Progenitor cell of endocrine pancreas (in vitro differentiated cells): Measurements from ENCODE around the gene FDXR. TPM values are rescaled to one million over a fixed set of nuclear protein-coding genes. Genes with fewer than 3 reads are reported as not detected.

ENCODE experiments used
- DNase-seq: peaks from one replicate; pipeline ENCODE4 v3.0.0; 2021; ENCODE audit warnings: low spot score; ENCODE audit not compliant: unreplicated experiment
- H3K27ac Mint-ChIP-seq: 2 replicates; pipeline ENCODE4 v1.8.0; 2021; ENCODE audit warnings: mild to moderate bottlenecking, moderate library complexity, mixed read lengths
- H3K27me3 Mint-ChIP-seq: 2 replicates; pipeline ENCODE4 v1.8.0; 2021; ENCODE audit warnings: mixed read lengths
- H3K36me3 Mint-ChIP-seq: 2 replicates; pipeline ENCODE4 v1.8.0; 2022; ENCODE audit warnings: mixed read lengths; ENCODE audit not compliant: insufficient read depth
- H3K4me1 Mint-ChIP-seq: 2 replicates; pipeline ENCODE4 v1.8.0; 2021; ENCODE audit warnings: low read depth, mixed read lengths
- H3K4me3 Mint-ChIP-seq: 2 replicates; pipeline ENCODE4 v1.8.0; 2021; ENCODE audit warnings: low read depth, mild to moderate bottlenecking, moderate library complexity, mixed read lengths
- H3K9me3 Mint-ChIP-seq: 2 replicates; pipeline ENCODE4 v1.8.0; 2021; ENCODE audit warnings: low read depth, mixed read lengths
- total RNA-seq: library from RNA; stranded (reverse); gene quantifications from 2 replicates; pipeline ENCODE4 v1.2.1, GENCODE V29; 2021
- TF ChIP-seq, protein P1 (sequence below): fragments of 200-600 bp; sonication (generic); IDR thresholded peaks from one replicate; pipeline ENCODE4 v1.5.0; 2021; ENCODE audit warnings: antibody characterized with exemption, mild to moderate bottlenecking; ENCODE audit not compliant: unreplicated experiment

The FDXR gene
- total RNA-seq, 1 donor from 2014 or later: 18.2 TPM

DNA sequence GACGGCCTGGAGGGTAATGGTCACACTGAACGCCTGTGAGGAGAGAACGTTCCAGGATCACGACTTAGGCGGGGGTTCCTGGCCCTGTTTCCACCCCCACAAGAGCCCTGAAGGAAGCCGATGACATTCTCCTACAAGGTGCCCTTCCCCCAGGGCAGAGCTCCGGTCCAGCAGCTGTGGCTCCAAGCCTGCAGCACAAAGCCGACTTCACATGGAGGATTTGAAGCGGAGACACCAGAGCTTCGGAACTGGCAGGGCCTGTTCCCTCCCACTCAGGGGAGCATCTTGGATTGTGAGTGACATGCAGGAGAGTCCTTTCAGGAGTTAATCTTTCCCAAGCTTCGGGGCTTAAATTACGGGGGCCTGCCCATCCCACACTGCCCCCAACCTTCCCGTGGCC is 15.7 kb upstream of the FDXR start:
- Mint-ChIP-seq H3K4me3 (no peak overlapping the region), H3K27ac (no peak overlapping the region), H3K36me3 (no peaks in the 10 kb centered on the region), H3K9me3 (no peaks in the 10 kb centered on the region), H3K27me3 (peaks cover 37% of the 10 kb centered on the region), H3K4me1 (no peaks in the 10 kb centered on the region)
- TF ChIP-seq, protein P1, sequence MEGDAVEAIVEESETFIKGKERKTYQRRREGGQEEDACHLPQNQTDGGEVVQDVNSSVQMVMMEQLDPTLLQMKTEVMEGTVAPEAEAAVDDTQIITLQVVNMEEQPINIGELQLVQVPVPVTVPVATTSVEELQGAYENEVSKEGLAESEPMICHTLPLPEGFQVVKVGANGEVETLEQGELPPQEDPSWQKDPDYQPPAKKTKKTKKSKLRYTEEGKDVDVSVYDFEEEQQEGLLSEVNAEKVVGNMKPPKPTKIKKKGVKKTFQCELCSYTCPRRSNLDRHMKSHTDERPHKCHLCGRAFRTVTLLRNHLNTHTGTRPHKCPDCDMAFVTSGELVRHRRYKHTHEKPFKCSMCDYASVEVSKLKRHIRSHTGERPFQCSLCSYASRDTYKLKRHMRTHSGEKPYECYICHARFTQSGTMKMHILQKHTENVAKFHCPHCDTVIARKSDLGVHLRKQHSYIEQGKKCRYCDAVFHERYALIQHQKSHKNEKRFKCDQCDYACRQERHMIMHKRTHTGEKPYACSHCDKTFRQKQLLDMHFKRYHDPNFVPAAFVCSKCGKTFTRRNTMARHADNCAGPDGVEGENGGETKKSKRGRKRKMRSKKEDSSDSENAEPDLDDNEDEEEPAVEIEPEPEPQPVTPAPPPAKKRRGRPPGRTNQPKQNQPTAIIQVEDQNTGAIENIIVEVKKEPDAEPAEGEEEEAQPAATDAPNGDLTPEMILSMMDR: no peak
- no peak for DNase-seq

DNA sequence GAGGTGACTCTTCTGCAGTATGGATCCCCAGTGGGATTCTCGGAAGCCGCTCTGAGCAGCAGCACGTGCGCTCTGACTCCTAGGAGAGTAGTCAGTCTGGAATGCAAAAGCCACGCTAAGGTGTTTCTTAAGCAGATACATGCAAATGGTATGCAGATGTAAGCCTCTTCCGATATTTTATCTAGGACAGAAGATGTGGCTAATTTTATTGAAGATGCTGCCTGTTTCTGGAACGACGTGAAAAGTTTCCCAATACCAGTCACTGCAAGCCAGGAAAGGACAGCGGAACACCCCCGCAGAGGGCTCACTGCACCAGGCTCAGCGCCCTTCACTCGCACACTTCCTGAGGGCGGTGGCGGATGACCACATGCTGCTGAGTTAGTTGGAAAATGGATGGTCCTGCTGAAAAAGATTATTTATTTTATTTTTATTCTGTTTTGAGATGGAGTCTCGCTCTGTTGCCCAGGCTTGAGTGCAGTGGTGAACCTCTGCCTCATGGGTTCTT is 10.5 kb upstream of the FDXR start:
- no peak overlapping the region for H3K27ac Mint-ChIP-seq
- H3K4me1 Mint-ChIP-seq: no peaks in the 10 kb centered on the region
- H3K27me3 Mint-ChIP-seq: peaks cover 18% of the 10 kb centered on the region
- H3K4me3 Mint-ChIP-seq: no peak overlapping the region
- no peak for DNase-seq
- no peaks in the 10 kb centered on the region for H3K36me3 Mint-ChIP-seq
- TF ChIP-seq, protein P1: no peak
- H3K9me3 Mint-ChIP-seq: no peaks in the 10 kb centered on the region

DNA sequence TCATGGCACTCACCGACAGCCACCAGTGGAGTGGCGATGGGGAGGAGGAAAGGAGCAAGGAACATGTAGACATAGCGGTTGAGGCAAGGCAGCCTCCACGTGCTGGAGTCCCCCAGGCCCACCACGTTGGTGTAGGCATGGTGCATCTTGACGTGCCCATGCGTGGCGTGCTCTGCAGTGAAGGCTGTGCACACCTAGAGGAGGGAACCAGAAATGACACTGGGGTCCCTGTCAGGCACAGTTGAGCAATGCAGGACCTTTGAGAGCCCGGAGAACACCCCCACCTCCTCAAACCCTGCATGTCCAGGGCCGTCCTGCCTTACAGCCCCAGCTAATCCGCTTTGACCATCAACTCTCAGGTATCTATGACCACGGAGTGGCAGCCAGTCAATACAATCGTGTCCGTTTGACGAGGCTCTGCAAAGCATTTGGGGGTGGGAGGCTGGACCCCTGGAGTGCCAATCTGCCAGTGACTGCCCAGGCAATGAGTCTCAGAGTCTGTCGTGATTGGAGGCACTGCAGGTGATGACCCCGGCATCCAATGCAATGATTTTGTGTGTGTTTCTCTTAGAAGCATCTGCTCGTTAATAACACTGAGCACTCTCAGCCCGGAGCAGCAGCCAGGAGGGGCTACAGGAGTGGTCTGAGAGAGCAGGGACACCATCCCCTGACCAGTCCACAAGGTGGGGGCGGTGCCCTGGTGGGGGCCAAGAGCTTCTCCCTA is 9.9 kb upstream of the FDXR start:
- Mint-ChIP-seq H3K36me3 (no peaks in the 10 kb centered on the region), H3K9me3 (no peaks in the 10 kb centered on the region), H3K27me3 (peaks cover 18% of the 10 kb centered on the region), H3K4me1 (no peaks in the 10 kb centered on the region), H3K27ac (no peak overlapping the region), H3K4me3 (no peak overlapping the region)
- TF ChIP-seq, protein P1: no peak
- no peak for DNase-seq

DNA sequence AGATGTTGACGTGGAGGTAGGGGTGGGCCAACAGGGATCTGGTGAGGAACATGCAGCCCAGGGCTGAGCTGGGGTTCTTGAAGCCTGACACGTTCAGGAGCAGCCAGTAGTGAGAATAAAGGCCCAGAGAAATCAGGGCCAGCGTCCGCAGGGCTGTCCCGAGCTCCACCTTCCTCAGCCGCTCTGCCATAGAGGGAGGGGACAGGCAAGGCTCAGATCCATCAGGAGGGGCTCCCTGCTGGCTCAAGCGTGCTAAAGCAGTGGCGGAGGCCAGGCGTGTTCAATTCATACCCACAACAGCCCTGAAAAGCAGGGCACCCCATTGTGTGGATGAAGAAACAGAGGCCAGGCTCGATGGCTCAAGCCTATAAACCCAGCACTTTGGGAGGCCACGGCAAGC is 8.3 kb upstream of the FDXR start:
- Mint-ChIP-seq H3K9me3 (no peaks in the 10 kb centered on the region), H3K4me1 (peaks cover 4% of the 10 kb centered on the region), H3K4me3 (no peak overlapping the region), H3K36me3 (no peaks in the 10 kb centered on the region), H3K27me3 (peaks cover 10% of the 10 kb centered on the region), H3K27ac (no peak overlapping the region)
- DNase-seq: no peak
- TF ChIP-seq, protein P1: no peak

DNA sequence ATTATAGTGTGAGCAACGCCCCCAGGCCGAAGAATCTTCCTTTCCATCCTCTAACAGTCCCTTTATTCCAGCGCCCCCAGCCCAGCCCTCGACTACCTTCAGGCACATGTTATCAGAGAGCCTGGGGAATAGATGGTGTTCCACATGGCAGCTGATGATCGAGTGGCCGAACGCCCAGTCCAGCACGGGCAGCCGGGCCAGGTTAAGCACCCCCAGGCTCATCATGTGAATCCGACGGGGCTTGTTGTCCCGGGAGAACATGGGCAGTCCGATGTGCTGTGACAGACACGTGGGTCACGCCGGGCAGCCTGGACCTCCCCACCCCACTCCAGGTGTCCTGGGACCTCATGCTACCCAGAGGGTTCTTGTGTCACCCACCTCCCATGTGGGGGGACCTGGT is 6.5 kb upstream of the FDXR start:
- Mint-ChIP-seq H3K27me3 (peaks cover 9% of the 10 kb centered on the region), H3K27ac (no peak overlapping the region), H3K36me3 (no peaks in the 10 kb centered on the region), H3K9me3 (no peaks in the 10 kb centered on the region), H3K4me3 (no peak overlapping the region), H3K4me1 (peaks cover 14% of the 10 kb centered on the region)
- TF ChIP-seq, protein P1: no peak
- no peak for DNase-seq
